GM18520 (cell line): ENCODE measurements around the gene C22orf31.
"Not testable (repeated sequence)": the region's sequence is repeated elsewhere in the genome, so short reads cannot be mapped to it uniquely, and the experiment has no call there.

Experiments used
- ATAC-seq: cut with Tn5 transposase; IDR thresholded peaks from one replicate; pipeline ENCODE4 v1.9.1; 2021; ENCODE audit not compliant: unreplicated experiment

C22orf31 gene

GRCh38 chr22:29055192-29055830 lies 6.3 kb downstream of the C22orf31 start:
- ATAC-seq: no peak

GRCh38 chr22:29054251-29054767 lies 7.3 kb downstream of the C22orf31 start:
- ATAC-seq: no peak

GRCh38 chr22:29053048-29053702 lies 8.5 kb downstream of the C22orf31 start:
- ATAC-seq: no peak

- no peak for ATAC-seq
Measured at GRCh38 chr22:29050457-29050856, 11.2 kb downstream of the C22orf31 start.

GRCh38 chr22:29049655-29050263 lies 11.9 kb downstream of the C22orf31 start:
- ATAC-seq: no peak

GRCh38 chr22:29048822-29049654 lies 12.6 kb downstream of the C22orf31 start:
- ATAC-seq: no peak

GRCh38 chr22:29044657-29045176 lies 16.9 kb downstream of the C22orf31 start:
- no peak for ATAC-seq

- no peak for ATAC-seq
Measured at GRCh38 chr22:29043906-29044575, 17.6 kb downstream of the C22orf31 start.

GRCh38 chr22:29041408-29041807 lies 20.2 kb downstream of the C22orf31 start:
- no peak for ATAC-seq

- ATAC-seq: no peak
Measured at GRCh38 chr22:29040385-29041275, 21.0 kb downstream of the C22orf31 start.

- ATAC-seq: not testable (repeated sequence)
Measured at GRCh38 chr22:29039684-29040083, 21.9 kb downstream of the C22orf31 start.

GRCh38 chr22:29039148-29039547 lies 22.5 kb downstream of the C22orf31 start:
- ATAC-seq: no peak

GRCh38 chr22:29037340-29037932 lies 24.2 kb downstream of the C22orf31 start:
- ATAC-seq: no peak

GRCh38 chr22:29032584-29032983 lies 29.0 kb downstream of the C22orf31 start:
- no peak for ATAC-seq

GRCh38 chr22:29032014-29032475 lies 29.6 kb downstream of the C22orf31 start:
- no peak for ATAC-seq

- ATAC-seq: no peak
Measured at GRCh38 chr22:29031227-29032011, 30.2 kb downstream of the C22orf31 start.

- ATAC-seq: no peak
Measured at GRCh38 chr22:29030618-29031226, 30.9 kb downstream of the C22orf31 start.
